Bone marrow (tissue), 2 donors: ENCODE measurements around the gene BRDT.
"Not testable (repeated sequence)": the region's sequence is repeated elsewhere in the genome, so short reads cannot be mapped to it uniquely, and the experiment has no call there.

Experiments
- DNase-seq, 2 donors: peaks; one replicate each; lab custom pipeline; 2025; lab: John Stamatoyannopoulos, UW

The BRDT gene

GRCh38 chr1:91993256-91993655, 44.1 kb downstream of the BRDT start:
- DNase-seq = no peak

- DNase-seq = peak in 1 of 2 donors; percentile 3
Observed at GRCh38 chr1:91997607-91998195, 48.5 kb downstream of the BRDT start.

GRCh38 chr1:92004129-92004528, 54.9 kb downstream of the BRDT start:
- DNase-seq = no peak

GRCh38 chr1:92013923-92014322, 64.7 kb downstream of the BRDT start:
- DNase-seq = no peak

- no peak for DNase-seq
Observed at GRCh38 chr1:92016720-92017316, 67.6 kb downstream of the BRDT start.

GRCh38 chr1:92017656-92018055, 68.5 kb downstream of the BRDT start:
- DNase-seq = no peak

GRCh38 chr1:92026042-92026441, 76.8 kb downstream of the BRDT start:
- not testable (repeated sequence) for DNase-seq

GRCh38 chr1:92026806-92027205, 77.6 kb downstream of the BRDT start:
- no peak for DNase-seq

GRCh38 chr1:92029241-92029922, 80.2 kb downstream of the BRDT start:
- DNase-seq = no peak

- DNase-seq = peak in 1 of 2 donors; percentile 17
Observed at GRCh38 chr1:92030656-92031107, 81.5 kb downstream of the BRDT start.

- no peak for DNase-seq
Observed at GRCh38 chr1:92031281-92032110, 82.3 kb downstream of the BRDT start.

GRCh38 chr1:92037400-92037799, 88.2 kb downstream of the BRDT start:
- no peak for DNase-seq

GRCh38 chr1:92038695-92039346, 89.6 kb downstream of the BRDT start:
- no peak for DNase-seq

GRCh38 chr1:92040971-92041370, 91.8 kb downstream of the BRDT start:
- no peak for DNase-seq

- DNase-seq = no peak
Observed at GRCh38 chr1:92043621-92044020, 94.4 kb downstream of the BRDT start.

GRCh38 chr1:92045766-92046495, 96.7 kb downstream of the BRDT start:
- DNase-seq = no peak

GRCh38 chr1:92051948-92052347, 102.7 kb downstream of the BRDT start:
- DNase-seq = no peak
